ENCODE results near the gene TOR1AIP1.

Gene TOR1AIP1

GRCh38 chr1:179889589-179889988, 7.5 kb downstream of the TOR1AIP1 start:
- peaks cover 67% of the 10 kb centered on the region for H3K36me3 Mint-ChIP-seq (ENCODE audit: insufficient read depth)
- no peaks in the 10 kb centered on the region for H3K9me3 Mint-ChIP-seq
- DNase-seq (ENCODE audit: low spot score in 2 of 2) (no peak), ATAC-seq (replicated peaks; ENCODE audit: extremely low read depth, poor library complexity, severe bottlenecking) (no peak)
- H3K27me3 Mint-ChIP-seq, result no peaks in the 10 kb centered on the region
- no peak overlapping the region for H3K27ac Mint-ChIP-seq (ENCODE audit: low read depth)
- H3K4me3 Mint-ChIP-seq, result no peak overlapping the region
- H3K4me1 Mint-ChIP-seq, result peaks cover 13% of the 10 kb centered on the region

- ATAC-seq (replicated peaks; ENCODE audit: extremely low read depth, poor library complexity, severe bottlenecking) (no peak), DNase-seq (ENCODE audit: low spot score in 2 of 2) (no peak)
- Mint-ChIP-seq H3K36me3 (ENCODE audit: insufficient read depth) (peaks cover 70% of the 10 kb centered on the region), H3K4me3 (no peak overlapping the region), H3K27ac (ENCODE audit: low read depth) (no peak overlapping the region), H3K4me1 (peaks cover 7% of the 10 kb centered on the region), H3K9me3 (no peaks in the 10 kb centered on the region), H3K27me3 (no peaks in the 10 kb centered on the region)
Observed at GRCh38 chr1:179910934-179911333, 28.8 kb downstream of the TOR1AIP1 start.

GRCh38 chr1:179911812-179912211, 29.7 kb downstream of the TOR1AIP1 start:
- H3K9me3 Mint-ChIP-seq, result no peaks in the 10 kb centered on the region
- no peak overlapping the region for H3K27ac Mint-ChIP-seq (ENCODE audit: low read depth)
- H3K4me3 Mint-ChIP-seq, result no peak overlapping the region
- ATAC-seq (replicated peaks; ENCODE audit: extremely low read depth, poor library complexity, severe bottlenecking) (no peak), DNase-seq (ENCODE audit: low spot score in 2 of 2) (no peak)
- peaks cover 7% of the 10 kb centered on the region for H3K4me1 Mint-ChIP-seq
- no peaks in the 10 kb centered on the region for H3K27me3 Mint-ChIP-seq
- peaks cover 68% of the 10 kb centered on the region for H3K36me3 Mint-ChIP-seq (ENCODE audit: insufficient read depth)

GRCh38 chr1:179917601-179918429, 35.7 kb downstream of the TOR1AIP1 start:
- Mint-ChIP-seq H3K4me3 (no peak overlapping the region), H3K27ac (ENCODE audit: low read depth) (no peak overlapping the region)
- ATAC-seq (replicated peaks; ENCODE audit: extremely low read depth, poor library complexity, severe bottlenecking), result no peak

GRCh38 chr1:179921472-179921871, 39.4 kb downstream of the TOR1AIP1 start:
- Mint-ChIP-seq H3K4me3 (no peak overlapping the region), H3K27me3 (no peaks in the 10 kb centered on the region), H3K4me1 (no peaks in the 10 kb centered on the region), H3K27ac (ENCODE audit: low read depth) (no peak overlapping the region), H3K9me3 (no peaks in the 10 kb centered on the region), H3K36me3 (ENCODE audit: insufficient read depth) (peaks cover 39% of the 10 kb centered on the region)
- no peak for ATAC-seq (replicated peaks; ENCODE audit: extremely low read depth, poor library complexity, severe bottlenecking)
- DNase-seq (ENCODE audit: low spot score in 2 of 2), result no peak

More at GRCh38 chr1:179917601-179918429, 35.7 kb downstream of the TOR1AIP1 start:
- Mint-ChIP-seq H3K4me1 (no peaks in the 10 kb centered on the region), H3K27me3 (no peaks in the 10 kb centered on the region), H3K36me3 (ENCODE audit: insufficient read depth) (peaks cover 59% of the 10 kb centered on the region), H3K9me3 (no peaks in the 10 kb centered on the region)
- no peak for DNase-seq (ENCODE audit: low spot score in 2 of 2)

GRCh38 chr1:179921981-179922872, 40.1 kb downstream of the TOR1AIP1 start:
- ATAC-seq (replicated peaks; ENCODE audit: extremely low read depth, poor library complexity, severe bottlenecking) (no peak), DNase-seq (ENCODE audit: low spot score in 2 of 2) (no peak)
- H3K4me1 Mint-ChIP-seq, result no peaks in the 10 kb centered on the region
- H3K36me3 Mint-ChIP-seq (ENCODE audit: insufficient read depth), result peaks cover 38% of the 10 kb centered on the region
- no peak overlapping the region for H3K4me3 Mint-ChIP-seq
- H3K9me3 Mint-ChIP-seq, result no peaks in the 10 kb centered on the region
- H3K27ac Mint-ChIP-seq (ENCODE audit: low read depth), result no peak overlapping the region
- no peaks in the 10 kb centered on the region for H3K27me3 Mint-ChIP-seq

GRCh38 chr1:179923029-179923428, 40.9 kb downstream of the TOR1AIP1 start:
- peaks cover 30% of the 10 kb centered on the region for H3K36me3 Mint-ChIP-seq (ENCODE audit: insufficient read depth)
- ATAC-seq (replicated peaks; ENCODE audit: extremely low read depth, poor library complexity, severe bottlenecking) (no peak), DNase-seq (ENCODE audit: low spot score in 2 of 2) (no peak)
- H3K9me3 Mint-ChIP-seq, result no peaks in the 10 kb centered on the region
- no peaks in the 10 kb centered on the region for H3K4me1 Mint-ChIP-seq
- H3K4me3 Mint-ChIP-seq, result no peak overlapping the region
- H3K27me3 Mint-ChIP-seq, result no peaks in the 10 kb centered on the region
- no peak overlapping the region for H3K27ac Mint-ChIP-seq (ENCODE audit: low read depth)

GRCh38 chr1:179924268-179924667, 42.2 kb downstream of the TOR1AIP1 start:
- no peak overlapping the region for H3K4me3 Mint-ChIP-seq
- H3K9me3 Mint-ChIP-seq, result no peaks in the 10 kb centered on the region
- no peak for ATAC-seq (replicated peaks; ENCODE audit: extremely low read depth, poor library complexity, severe bottlenecking)
- H3K4me1 Mint-ChIP-seq, result no peaks in the 10 kb centered on the region
- no peaks in the 10 kb centered on the region for H3K27me3 Mint-ChIP-seq
- peaks cover 17% of the 10 kb centered on the region for H3K36me3 Mint-ChIP-seq (ENCODE audit: insufficient read depth)
- no peak for DNase-seq (ENCODE audit: low spot score in 2 of 2)
- H3K27ac Mint-ChIP-seq (ENCODE audit: low read depth), result no peak overlapping the region

- ATAC-seq (replicated peaks; ENCODE audit: extremely low read depth, poor library complexity, severe bottlenecking) (no peak), DNase-seq (ENCODE audit: low spot score in 2 of 2) (no peak)
- H3K36me3 Mint-ChIP-seq (ENCODE audit: insufficient read depth), result peaks cover 13% of the 10 kb centered on the region
- H3K4me3 Mint-ChIP-seq, result no peak overlapping the region
- H3K27ac Mint-ChIP-seq (ENCODE audit: low read depth), result no peak overlapping the region
- H3K27me3 Mint-ChIP-seq, result no peaks in the 10 kb centered on the region
- H3K4me1 Mint-ChIP-seq, result no peaks in the 10 kb centered on the region
- no peaks in the 10 kb centered on the region for H3K9me3 Mint-ChIP-seq
Observed at GRCh38 chr1:179925302-179925701, 43.2 kb downstream of the TOR1AIP1 start.

- ATAC-seq (replicated peaks; ENCODE audit: extremely low read depth, poor library complexity, severe bottlenecking) (no peak), DNase-seq (ENCODE audit: low spot score in 2 of 2) (no peak)
- no peak overlapping the region for H3K27ac Mint-ChIP-seq (ENCODE audit: low read depth)
- H3K27me3 Mint-ChIP-seq, result no peaks in the 10 kb centered on the region
- peaks cover 11% of the 10 kb centered on the region for H3K36me3 Mint-ChIP-seq (ENCODE audit: insufficient read depth)
- no peaks in the 10 kb centered on the region for H3K9me3 Mint-ChIP-seq
- H3K4me3 Mint-ChIP-seq, result no peak overlapping the region
- no peaks in the 10 kb centered on the region for H3K4me1 Mint-ChIP-seq
Observed at GRCh38 chr1:179925922-179926849, 44.1 kb downstream of the TOR1AIP1 start.

- Mint-ChIP-seq H3K27me3 (no peaks in the 10 kb centered on the region), H3K4me3 (no peak overlapping the region), H3K9me3 (no peaks in the 10 kb centered on the region), H3K36me3 (ENCODE audit: insufficient read depth) (peaks cover 5% of the 10 kb centered on the region), H3K27ac (ENCODE audit: low read depth) (no peak overlapping the region), H3K4me1 (no peaks in the 10 kb centered on the region)
- no peak for ATAC-seq (replicated peaks; ENCODE audit: extremely low read depth, poor library complexity, severe bottlenecking)
- no peak for DNase-seq (ENCODE audit: low spot score in 2 of 2)
Observed at GRCh38 chr1:179926850-179927205, 44.7 kb downstream of the TOR1AIP1 start.

Measured in central memory CD8-positive, alpha-beta T cell (primary cell).